IMR-90 (cell line): ENCODE results near the gene REV3L. TPM values are rescaled to one million over a fixed set of nuclear protein-coding genes. Genes with fewer than 3 reads are reported as not detected.

ENCODE experiments used
- ATAC-seq: fragments of 200-7000 bp; cut with Tn5 transposase; 2 replicates; pipeline ENCODE4 v1.9.1; 2020; ENCODE audit warnings: low read depth, mild to moderate bottlenecking, moderate library complexity
- BruUV-seq: library from RNA; stranded (reverse); fragments of 400-500 nt; replicated peaks from 2 replicates; lab custom pipeline; 2021; lab: Mats Ljungman, UMichigan
- CTCF ChIA-PET: fragments of 300-600 bp; formaldehyde crosslinking; extraction: SDS; loops from one replicate; lab custom pipeline; 2021; ENCODE audit warnings: antibody characterized with exemption; lab: Yijun Ruan, JAX
- POLR2A ChIA-PET: fragments of 300-600 bp; sonication (Branson Sonifier 250); formaldehyde crosslinking; loops from one replicate; lab custom pipeline; 2022; ENCODE audit warnings: antibody characterized with exemption; ENCODE audit not compliant: unreplicated experiment; lab: Charles Lee
- DNase-seq: peaks from one replicate; pipeline ENCODE4 v3.0.0; 2013
- H2AFZ ChIP-seq: replicated peaks from 2 replicates; pipeline ENCODE3; 2013; ENCODE audit warnings: low read length, mild to moderate bottlenecking; ENCODE audit not compliant: poor library complexity
- H2AK5ac ChIP-seq: 2 replicates; pipeline ENCODE4 v1.6.1; 2013; ENCODE audit warnings: low read depth, low read length, inconsistent platforms
- H2AK9ac ChIP-seq: replicated peaks from 2 replicates; pipeline ENCODE3; 2013; ENCODE audit warnings: mild to moderate bottlenecking, low read depth, low read length, moderate library complexity; ENCODE audit not compliant: poor library complexity
- H2BK120ac ChIP-seq: 2 replicates; pipeline ENCODE4 v1.6.1; 2013; ENCODE audit warnings: low read depth, low read length, inconsistent platforms
- H2BK15ac ChIP-seq: 3 replicates; pipeline ENCODE4 v1.6.1; 2013; ENCODE audit warnings: low read depth, low read length, inconsistent platforms
- H2BK20ac ChIP-seq: 2 replicates; pipeline ENCODE4 v1.6.1; 2013; ENCODE audit warnings: low read depth, mild to moderate bottlenecking, inconsistent platforms, low read length, moderate library complexity
- H2BK5ac ChIP-seq: 2 replicates; pipeline ENCODE4 v1.6.1; 2013; ENCODE audit warnings: mild to moderate bottlenecking, low read depth, low read length, inconsistent platforms; ENCODE audit not compliant: poor library complexity, severe bottlenecking
- H3K14ac ChIP-seq: replicated peaks from 2 replicates; pipeline ENCODE4 v1.6.1; 2013; ENCODE audit warnings: low read depth, low read length, inconsistent platforms
- H3K18ac ChIP-seq: 2 replicates; pipeline ENCODE4 v1.6.1; 2013; ENCODE audit warnings: low read depth, low read length, control low read depth
- H3K23ac ChIP-seq: 2 replicates; pipeline ENCODE4 v1.6.1; 2013; ENCODE audit warnings: low read depth, low read length, inconsistent platforms
- H3K27ac ChIP-seq: 2 replicates; pipeline ENCODE4 v1.5.1; 2013; ENCODE audit warnings: mild to moderate bottlenecking, control low read depth, low read length; ENCODE audit not compliant: insufficient read depth
- H3K27me3 ChIP-seq: 2 replicates; pipeline ENCODE4 v1.6.1; 2013; ENCODE audit warnings: low read length; ENCODE audit not compliant: control insufficient read depth, insufficient read depth
- H3K36me3 ChIP-seq: 2 replicates; pipeline ENCODE4 v1.6.1; 2013; ENCODE audit warnings: low read length, mixed read lengths; ENCODE audit not compliant: control insufficient read depth, insufficient read depth
- H3K4ac ChIP-seq: 2 replicates; pipeline ENCODE4 v1.6.1; 2013; ENCODE audit warnings: low read depth, low read length, inconsistent platforms
- H3K4me1 ChIP-seq: 2 replicates; pipeline ENCODE4 v1.6.1; 2013; ENCODE audit warnings: low read length, mixed read lengths; ENCODE audit not compliant: control insufficient read depth, insufficient read depth
- H3K4me2 ChIP-seq: 2 replicates; pipeline ENCODE4 v1.6.1; 2013; ENCODE audit warnings: low read depth, mild to moderate bottlenecking, control low read depth, low read length, moderate library complexity
- H3K4me3 ChIP-seq: 2 replicates; pipeline ENCODE4 v1.5.1; 2013; ENCODE audit warnings: low read depth, mild to moderate bottlenecking, control low read depth, low read length, moderate library complexity; ENCODE audit not compliant: insufficient read depth
- H3K56ac ChIP-seq: 2 replicates; pipeline ENCODE4 v1.6.1; 2013; ENCODE audit warnings: low read length, inconsistent platforms; ENCODE audit not compliant: insufficient read depth; ENCODE audit errors: extremely low read depth
- H3K79me1 ChIP-seq, 2 experiments: 2 replicates each; pipeline ENCODE4 v1.6.1; 2013; ENCODE audit warnings: low read length in 2 of 2, inconsistent platforms in 1 of 2, low read depth in 1 of 2
- H3K9ac ChIP-seq: 2 replicates; pipeline ENCODE4 v1.6.1; 2013; ENCODE audit warnings: low read depth, low read length, control low read depth
- H3K9me1 ChIP-seq: 2 replicates; pipeline ENCODE4 v1.6.1; 2013; ENCODE audit warnings: low read length, inconsistent platforms; ENCODE audit not compliant: insufficient read depth
- H3K9me3 ChIP-seq: 2 replicates; pipeline ENCODE4 v1.6.1; 2013; ENCODE audit warnings: low read length; ENCODE audit not compliant: control insufficient read depth, insufficient read depth
- H4K20me1 ChIP-seq: 2 replicates; pipeline ENCODE4 v1.6.1; 2013; ENCODE audit warnings: low read length, inconsistent platforms; ENCODE audit not compliant: insufficient read depth
- H4K5ac ChIP-seq: 2 replicates; pipeline ENCODE4 v1.6.1; 2013; ENCODE audit warnings: mild to moderate bottlenecking, low read depth, low read length, control low read depth
- H4K8ac ChIP-seq, 2 experiments: 2 replicates each; pipeline ENCODE4 v1.6.1; 2013; ENCODE audit warnings: low read depth in 2 of 2, low read length in 2 of 2, control low read depth in 1 of 2, inconsistent platforms in 1 of 2
- H4K91ac ChIP-seq: 2 replicates; pipeline ENCODE4 v1.6.1; 2013; ENCODE audit warnings: low read depth, low read length, inconsistent platforms; ENCODE audit not compliant: insufficient read depth
- BHLHE40 ChIP-seq: fragments of 150-350 bp; IDR thresholded peaks from 2 replicates; pipeline ENCODE4 v1.6.1; 2016; ENCODE audit warnings: mild to moderate bottlenecking, low read depth, low read length
- CEBPB ChIP-seq: IDR thresholded peaks from 2 replicates; pipeline ENCODE4 v1.6.1; 2012; ENCODE audit warnings: low read depth, low read length, improper control_type of control experiment
- CHD1 ChIP-seq: IDR thresholded peaks from 2 replicates; pipeline ENCODE4 v1.6.1; 2012; ENCODE audit warnings: low read depth, low read length, improper control_type of control experiment
- FOS ChIP-seq: fragments of 150-350 bp; IDR thresholded peaks from 2 replicates; pipeline ENCODE4 v1.6.1; 2016; ENCODE audit warnings: low read depth, low read length
- MAFK ChIP-seq: IDR thresholded peaks from 2 replicates; pipeline ENCODE4 v1.6.1; 2012; ENCODE audit warnings: low read depth, low read length, improper control_type of control experiment
- MAZ ChIP-seq: IDR thresholded peaks from 2 replicates; pipeline ENCODE4 v1.6.1; 2012; ENCODE audit warnings: low read depth, mild to moderate bottlenecking, low read length, improper control_type of control experiment, moderate library complexity, borderline replicate concordance
- MXI1 ChIP-seq: IDR thresholded peaks from 2 replicates; pipeline ENCODE4 v1.6.1; 2012; ENCODE audit warnings: low read depth, mild to moderate bottlenecking, low read length, moderate library complexity, borderline replicate concordance
- NFE2L2 ChIP-seq: fragments of 150-350 bp; IDR thresholded peaks from 2 replicates; pipeline ENCODE4 v1.6.1; 2016; ENCODE audit warnings: low read depth, mild to moderate bottlenecking, low read length
- POLR2A ChIP-seq: IDR thresholded peaks from 2 replicates; pipeline ENCODE4 v1.6.1; 2012; ENCODE audit warnings: mild to moderate bottlenecking, low read depth, low read length
- RAD21 ChIP-seq: IDR thresholded peaks from 2 replicates; pipeline ENCODE4 v1.6.1; 2012; ENCODE audit warnings: low read length, improper control_type of control experiment
- RCOR1 ChIP-seq: IDR thresholded peaks from 2 replicates; pipeline ENCODE4 v1.6.1; 2012; ENCODE audit warnings: mild to moderate bottlenecking, low read length, improper control_type of control experiment; ENCODE audit not compliant: insufficient replicate concordance
- RFX5 ChIP-seq: IDR thresholded peaks from 2 replicates; pipeline ENCODE4 v1.8.0; 2012; ENCODE audit warnings: low read depth, mild to moderate bottlenecking, low read length, moderate library complexity
- SMC3 ChIP-seq: fragments of 150-350 bp; IDR thresholded peaks from 2 replicates; pipeline ENCODE4 v1.6.1; 2016; ENCODE audit warnings: low read depth, mild to moderate bottlenecking, antibody characterized with exemption, low read length, moderate library complexity
- USF2 ChIP-seq: fragments of 150-350 bp; IDR thresholded peaks from 2 replicates; pipeline ENCODE4 v1.6.1; 2017; ENCODE audit warnings: mild to moderate bottlenecking, antibody characterized with exemption, low read length, low read depth
- WGBS, 2 experiments: methylation state at CpG; one replicate each; pipeline versions ENCODE4 v1.1.5 to v1.1.7; 2013; ENCODE audit warnings: missing lambda C conversion rate in 2 of 2; ENCODE audit not compliant: insufficient read length in 1 of 2; ENCODE audit errors: extremely low coverage in 2 of 2; 5-methylcytosine and 5-hydroxymethylcytosine counted together
- dilution Hi-C: fragments of 300-500 bp; cut with HindIII; formaldehyde crosslinking; loops from one replicate; pipeline ENCODE4 v1.14.3; 2018; ENCODE audit warnings: low sequenced_read_pairs; ENCODE audit not compliant: unreplicated experiment
- in situ Hi-C: fragments of 300-500 bp; cut with MboI; formaldehyde crosslinking; loops from 3 replicates; pipeline ENCODE4 v1.14.3; 2019; ENCODE audit warnings: low sequenced_read_pairs, inconsistent platforms, mixed read lengths
- intact Hi-C: fragments of 100-400 bp; cut with micrococcal nuclease; formaldehyde crosslinking; loops from 2 replicates; pipeline ENCODE4 v1.10.0; 2022
- polyA plus RNA-seq, 3 experiments: library from polyadenylated mRNA; depleted of rRNA; stranded (reverse); fragments of >200 nt; gene quantifications; 2 replicates each; pipeline ENCODE4 v1.2.3, GENCODE V29; 2012; ENCODE audit warnings: low replicate concordance in 1 of 3
- total RNA-seq: library from RNA; depleted of rRNA; stranded (reverse); fragments of >200 nt; gene quantifications from 2 replicates; pipeline ENCODE4 v1.2.3, GENCODE V29; 2012
- TF ChIP-seq, protein P1 (sequence below): fragments of 150-350 bp; IDR thresholded peaks from 2 replicates; pipeline ENCODE4 v1.6.1; 2016; ENCODE audit warnings: low read depth, mild to moderate bottlenecking, low read length, moderate library complexity, borderline replicate concordance
- TF ChIP-seq, protein P2 (sequence below): conservative IDR thresholded peaks from 2 replicates; pipeline ENCODE4 v1.5.1; 2012; ENCODE audit warnings: mild to moderate bottlenecking, low read depth, low read length, improper control_type of control experiment

REV3L gene
- total and polyA plus RNA-seq, 2 of the 4 experiments (the other 2 are of a cell fraction), result 7.4 to 15.4 TPM

DNA sequence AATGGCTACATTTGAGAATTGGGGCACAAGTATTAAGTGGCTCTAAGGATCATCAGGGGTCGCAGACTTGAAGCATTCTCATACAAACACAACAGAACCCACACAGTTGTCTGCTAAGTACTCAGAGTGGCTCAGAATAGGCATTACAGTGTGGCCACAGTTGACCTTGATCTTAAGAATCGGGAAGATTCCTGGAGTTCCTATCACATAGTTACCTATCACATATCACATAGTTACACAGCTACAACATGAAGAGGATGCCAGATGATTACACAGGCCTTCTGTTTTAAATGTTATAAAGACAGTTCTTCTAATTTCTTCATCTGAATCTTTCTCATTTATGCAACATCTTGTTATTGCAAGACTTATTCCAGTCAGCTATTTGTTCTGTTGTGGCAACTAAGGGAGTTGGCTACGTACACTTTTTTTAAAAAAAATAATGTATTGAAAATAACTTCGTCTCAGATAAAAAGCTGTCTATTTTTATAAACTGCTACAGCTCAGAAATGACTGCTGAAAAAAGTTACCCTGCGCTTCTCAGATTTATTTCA lies 129.0 kb downstream of the REV3L start:
- Histone ChIP-seq H3K27ac (no peak overlapping the region), H3K9ac (no peak overlapping the region), H3K4ac (no peak overlapping the region), H4K20me1 (no peaks in the 10 kb centered on the region), H3K4me2 (no peak overlapping the region), H3K27me3 (no peaks in the 10 kb centered on the region), H3K4me3 (no peak overlapping the region), H3K18ac (no peak overlapping the region), H2BK15ac (no peak overlapping the region), H2BK5ac (no peak overlapping the region), H4K5ac (no peak overlapping the region), H4K8ac (no peak overlapping the region), H2AK5ac (no peak overlapping the region), H4K91ac (no peak overlapping the region), H3K23ac (no peak overlapping the region), H3K9me1 (no peaks in the 10 kb centered on the region), H3K9me3 (no peaks in the 10 kb centered on the region), H2AK9ac (no peak overlapping the region), H2BK20ac (no peak overlapping the region), H3K79me1 (0 out of 4 replicates have a peak, but pooled peaks cover 2 to 4% of the 10 kb centered on the region in 2 experiments), H2AFZ (no peak overlapping the region), H3K36me3 (peaks cover 30% of the 10 kb centered on the region), H3K14ac (no peak overlapping the region), H3K56ac (no peak overlapping the region), H2BK120ac (no peak overlapping the region), H3K4me1 (peaks cover 4% of the 10 kb centered on the region)
- ChIA-PET CTCF (interaction anchor here (2.2 kb wide), 1 partner anchor 125 kb away, joined by 7 read pairs; no protein-coding TSS in a partner anchor), POLR2A (no interaction called here)
- dilution Hi-C loops, result no loop called here
- WGBS, 2 experiments, result 20% methylated on average over 1 of the region's 5 CpGs; no CpG with 5 or more reads in 1 of the 2 experiments
- BruUV-seq, result no TSS peak
- DNase-seq (peak; percentile 36), ATAC-seq (peak; percentile 62)
- intact Hi-C loops, result no loop called here
- in situ Hi-C loops, result loop anchor here (25.0 kb wide), 1 partner anchor 683 kb away; no protein-coding TSS in a partner anchor
- TF ChIP-seq CEBPB, result no peak
- TF ChIP-seq MAFK, result no peak
- TF ChIP-seq BHLHE40, result no peak
- no peak for TF ChIP-seq RCOR1
- TF ChIP-seq SMC3, result no peak
- TF ChIP-seq MXI1, result no peak
- TF ChIP-seq, protein P1, sequence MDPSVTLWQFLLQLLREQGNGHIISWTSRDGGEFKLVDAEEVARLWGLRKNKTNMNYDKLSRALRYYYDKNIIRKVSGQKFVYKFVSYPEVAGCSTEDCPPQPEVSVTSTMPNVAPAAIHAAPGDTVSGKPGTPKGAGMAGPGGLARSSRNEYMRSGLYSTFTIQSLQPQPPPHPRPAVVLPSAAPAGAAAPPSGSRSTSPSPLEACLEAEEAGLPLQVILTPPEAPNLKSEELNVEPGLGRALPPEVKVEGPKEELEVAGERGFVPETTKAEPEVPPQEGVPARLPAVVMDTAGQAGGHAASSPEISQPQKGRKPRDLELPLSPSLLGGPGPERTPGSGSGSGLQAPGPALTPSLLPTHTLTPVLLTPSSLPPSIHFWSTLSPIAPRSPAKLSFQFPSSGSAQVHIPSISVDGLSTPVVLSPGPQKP, result no peak
- no peak for TF ChIP-seq FOS
- no peak for TF ChIP-seq NFE2L2
- TF ChIP-seq, protein P2, sequence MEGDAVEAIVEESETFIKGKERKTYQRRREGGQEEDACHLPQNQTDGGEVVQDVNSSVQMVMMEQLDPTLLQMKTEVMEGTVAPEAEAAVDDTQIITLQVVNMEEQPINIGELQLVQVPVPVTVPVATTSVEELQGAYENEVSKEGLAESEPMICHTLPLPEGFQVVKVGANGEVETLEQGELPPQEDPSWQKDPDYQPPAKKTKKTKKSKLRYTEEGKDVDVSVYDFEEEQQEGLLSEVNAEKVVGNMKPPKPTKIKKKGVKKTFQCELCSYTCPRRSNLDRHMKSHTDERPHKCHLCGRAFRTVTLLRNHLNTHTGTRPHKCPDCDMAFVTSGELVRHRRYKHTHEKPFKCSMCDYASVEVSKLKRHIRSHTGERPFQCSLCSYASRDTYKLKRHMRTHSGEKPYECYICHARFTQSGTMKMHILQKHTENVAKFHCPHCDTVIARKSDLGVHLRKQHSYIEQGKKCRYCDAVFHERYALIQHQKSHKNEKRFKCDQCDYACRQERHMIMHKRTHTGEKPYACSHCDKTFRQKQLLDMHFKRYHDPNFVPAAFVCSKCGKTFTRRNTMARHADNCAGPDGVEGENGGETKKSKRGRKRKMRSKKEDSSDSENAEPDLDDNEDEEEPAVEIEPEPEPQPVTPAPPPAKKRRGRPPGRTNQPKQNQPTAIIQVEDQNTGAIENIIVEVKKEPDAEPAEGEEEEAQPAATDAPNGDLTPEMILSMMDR, result no peak
- no peak for TF ChIP-seq RFX5
- TF ChIP-seq RAD21, result no peak
- TF ChIP-seq CHD1, result no peak
- no peak for TF ChIP-seq POLR2A
- TF ChIP-seq USF2, result no peak
- TF ChIP-seq MAZ, result no peak
